Adipose tissue (tissue), 3 donors: ENCODE data around the gene NAV2. TPM values are rescaled to one million over a fixed set of nuclear protein-coding genes. Genes with fewer than 3 reads are reported as not detected.

Source experiments
- H3K27ac ChIP-seq: one replicate; pipeline ENCODE4 v1.5.1; 2013; ENCODE audit warnings: low read depth, low read length
- WGBS, 3 donors: extraction: QIAGEN DNeasy Blood & Tissue Kit; methylation state at CpG; one replicate each; pipeline ENCODE4 v1.1.7; 2013; 5-methylcytosine and 5-hydroxymethylcytosine counted together
- polyA plus RNA-seq, 3 donors: library from polyadenylated mRNA; stranded (reverse); fragments of 200-250 nt; gene quantifications; one replicate each; pipeline ENCODE4 v1.2.3, GENCODE V29; 2013
- donor health status: healthy with polysubstance abuse.
- donor health status: Bipolar disorder and iron deficiency.
- donor health status: healthy.

The NAV2 gene
- polyA plus RNA-seq, 3 donors: 3.9 to 5.1 (median 4.8) TPM

GRCh38 chr11:19705936-19706335 lies 6.7 kb upstream of the NAV2 start:
- no peak overlapping the region for H3K27ac ChIP-seq
- WGBS, 3 donors: 33 to 68% (median 34%) methylated on average over 1 of the region's 1 CpG

GRCh38 chr11:19711911-19712280 lies 741 bp upstream of the NAV2 start:
- WGBS, 3 donors: 5 to 13% (median 7%) methylated on average over 16 of the region's 16 CpGs

GRCh38 chr11:19713196-19714021 lies 772 bp downstream of the NAV2 start:
- no peak overlapping the region for H3K27ac ChIP-seq
- 1% methylated on average over 63 of the region's 63 CpGs for WGBS, 3 donors

More at GRCh38 chr11:19711911-19712280, 741 bp upstream of the NAV2 start:
- H3K27ac ChIP-seq: no peak overlapping the region

GRCh38 chr11:19714022-19714386 lies 1.4 kb downstream of the NAV2 start:
- WGBS, 3 donors: 1 to 5% (median 3%) methylated on average over 17 of the region's 17 CpGs
- peak overlapping the region; percentile 0 for H3K27ac ChIP-seq

- 9 to 26% (median 11%) methylated on average over 25 of the region's 25 CpGs for WGBS, 3 donors
- peak overlapping the region; percentile 0 for H3K27ac ChIP-seq
Measured at GRCh38 chr11:19714387-19715363, 2.0 kb downstream of the NAV2 start.

GRCh38 chr11:19715373-19715772 lies 2.7 kb downstream of the NAV2 start:
- 45 to 68% (median 60%) methylated on average over 6 of the region's 6 CpGs for WGBS, 3 donors
- no peak overlapping the region for H3K27ac ChIP-seq

GRCh38 chr11:19718051-19718450 lies 5.4 kb downstream of the NAV2 start:
- H3K27ac ChIP-seq: no peak overlapping the region
- 55 to 85% (median 83%) methylated on average over 1 of the region's 1 CpG for WGBS, 3 donors

- WGBS, 3 donors: 94 to 95% (median 95%) methylated on average over 4 of the region's 4 CpGs
Measured at GRCh38 chr11:19718951-19719350, 6.3 kb downstream of the NAV2 start.

GRCh38 chr11:19719960-19720359 lies 7.3 kb downstream of the NAV2 start:
- no peak overlapping the region for H3K27ac ChIP-seq
- WGBS, 3 donors: 85 to 98% (median 92%) methylated on average over 1 of the region's 1 CpG

More at GRCh38 chr11:19718951-19719350, 6.3 kb downstream of the NAV2 start:
- H3K27ac ChIP-seq: no peak overlapping the region

GRCh38 chr11:19721176-19721575 lies 8.5 kb downstream of the NAV2 start:
- no peak overlapping the region for H3K27ac ChIP-seq
- WGBS, 3 donors: 69 to 82% (median 81%) methylated on average over 2 of the region's 2 CpGs

- H3K27ac ChIP-seq: no peak overlapping the region
Measured at GRCh38 chr11:19722702-19723101, 10.1 kb downstream of the NAV2 start.

GRCh38 chr11:19723572-19724342 lies 11.1 kb downstream of the NAV2 start:
- 20 to 51% (median 33%) methylated on average over 5 of the region's 5 CpGs for WGBS, 3 donors

More at GRCh38 chr11:19722702-19723101, 10.1 kb downstream of the NAV2 start:
- WGBS, 3 donors: 81 to 92% (median 89%) methylated on average over 5 of the region's 5 CpGs

GRCh38 chr11:19724765-19725164 lies 12.1 kb downstream of the NAV2 start:
- WGBS, 3 donors: 76 to 87% (median 83%) methylated on average over 2 of the region's 2 CpGs
- no peak overlapping the region for H3K27ac ChIP-seq

More at GRCh38 chr11:19723572-19724342, 11.1 kb downstream of the NAV2 start:
- no peak overlapping the region for H3K27ac ChIP-seq

- H3K27ac ChIP-seq: no peak overlapping the region
- 66 to 86% (median 86%) methylated on average over 12 of the region's 12 CpGs for WGBS, 3 donors
Measured at GRCh38 chr11:19725379-19726079, 12.9 kb downstream of the NAV2 start.

GRCh38 chr11:19727246-19727645 lies 14.6 kb downstream of the NAV2 start:
- no peak overlapping the region for H3K27ac ChIP-seq
- 76 to 96% (median 82%) methylated on average over 1 of the region's 1 CpG for WGBS, 3 donors

GRCh38 chr11:19728436-19728835 lies 15.8 kb downstream of the NAV2 start:
- no peak overlapping the region for H3K27ac ChIP-seq
- WGBS, 3 donors: 77 to 98% (median 80%) methylated on average over 4 of the region's 4 CpGs

- 91 to 94% (median 92%) methylated on average over 2 of the region's 2 CpGs for WGBS, 3 donors
- no peak overlapping the region for H3K27ac ChIP-seq
Measured at GRCh38 chr11:19729141-19729540, 16.5 kb downstream of the NAV2 start.

GRCh38 chr11:19730373-19730772 lies 17.7 kb downstream of the NAV2 start:
- H3K27ac ChIP-seq: no peak overlapping the region
- 89 to 91% (median 91%) methylated on average over 11 of the region's 11 CpGs for WGBS, 3 donors
